Muscle of back (tissue), 11 donors: ENCODE measurements around the gene CASP12. TPM values are rescaled to one million over a fixed set of nuclear protein-coding genes. Genes with fewer than 3 reads are reported as not detected.

ENCODE experiments used
- DNase-seq, 3 donors: peaks; one replicate each; pipeline versions ENCODE4 v3.0.0 to v3.0.0-alpha.2; 2013
- polyA plus RNA-seq, 10 donors: library from polyadenylated mRNA; unstranded; fragments of 120-200 nt; gene quantifications; one replicate each; pipeline ENCODE4 v1.2.1, GENCODE V29; 2013; ENCODE audit not compliant: insufficient read length in 10 of 10

CASP12 gene
- polyA plus RNA-seq, 10 donors: 0.16 to 0.62 (median 0.37) TPM; not detected in 1

GRCh38 chr11:104892723-104893511, 5.3 kb downstream of the CASP12 start:
- no peak for DNase-seq

DNA sequence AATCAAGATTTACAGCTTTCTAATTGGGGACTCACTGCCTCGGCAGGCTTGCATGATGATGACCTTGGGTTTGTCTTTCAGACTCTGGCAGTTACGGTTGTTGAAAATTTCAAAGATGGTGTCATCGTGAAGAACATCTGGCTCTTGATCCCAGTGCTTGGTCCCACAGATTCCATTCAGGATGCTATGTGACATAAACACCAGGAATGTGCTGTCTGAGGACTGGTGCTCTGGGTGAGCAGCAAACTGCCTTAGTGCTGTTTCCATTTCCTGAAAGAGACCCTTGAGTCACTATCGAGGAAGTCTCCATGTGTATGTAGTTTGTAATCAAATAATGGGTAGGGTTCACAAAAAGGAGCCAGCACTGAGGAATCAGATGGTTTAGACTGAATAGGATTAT, 7.1 kb downstream of the CASP12 start:
- DNase-seq: peak in 1 of 3 donors; percentile 29

DNA sequence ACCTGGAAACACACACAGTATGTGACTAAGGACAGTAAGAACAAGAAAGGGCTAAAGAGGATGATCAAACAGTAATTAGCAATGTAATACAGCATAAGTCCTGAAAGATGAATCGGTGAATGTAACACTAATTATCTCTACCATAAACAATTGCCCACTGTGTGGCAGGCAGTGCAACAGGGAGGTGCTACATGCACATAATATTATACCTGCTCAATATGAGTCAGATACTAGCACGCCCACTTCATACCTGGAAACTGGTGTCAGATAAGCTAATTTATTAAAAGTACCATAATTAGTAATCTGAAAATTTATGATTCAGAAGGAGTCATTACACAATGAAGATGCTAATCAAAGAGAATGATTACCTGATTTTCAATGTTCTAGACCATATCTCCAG, 14.9 kb downstream of the CASP12 start:
- DNase-seq: no peak

DNA sequence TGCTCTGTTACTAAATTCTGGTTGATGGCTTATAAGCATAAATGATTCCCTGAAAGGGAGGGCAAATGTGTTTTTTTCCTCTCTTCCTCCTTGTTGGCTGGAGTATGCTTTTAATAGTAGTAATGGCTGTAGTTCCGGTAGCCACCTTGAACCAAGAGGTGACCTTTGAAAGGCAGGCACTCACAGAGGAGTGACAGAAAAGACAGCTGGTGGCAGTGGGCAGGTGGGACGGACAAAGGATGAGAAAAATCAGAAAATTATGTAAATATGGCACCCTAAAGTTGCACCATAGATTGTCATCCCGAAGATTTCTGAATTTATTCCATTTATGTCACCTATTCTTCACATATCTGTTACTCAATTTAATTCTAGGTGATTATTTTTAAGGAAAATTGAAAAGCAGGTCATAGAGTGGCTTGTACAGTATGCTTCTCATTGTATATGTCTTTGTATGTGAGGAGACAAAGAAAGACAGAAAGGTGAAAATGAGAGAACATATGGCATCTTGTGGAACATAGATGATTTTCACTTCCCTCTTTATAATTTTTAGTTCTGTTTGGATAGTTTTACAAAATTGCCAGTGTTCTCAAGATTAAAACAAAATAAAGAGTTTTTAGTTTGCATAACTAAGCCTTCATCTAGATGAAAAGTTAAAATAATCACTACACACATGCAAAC, 17.0 kb downstream of the CASP12 start:
- DNase-seq: no peak

- no peak for DNase-seq
These were observed 18.6 kb downstream of the CASP12 start for GRCh38 chr11:104879514-104880190.

- DNase-seq: no peak
These were observed 21.3 kb downstream of the CASP12 start for GRCh38 chr11:104876861-104877431.

GRCh38 chr11:104876324-104876723, 21.9 kb downstream of the CASP12 start:
- no peak for DNase-seq

- no peak for DNase-seq
These were observed 25.0 kb downstream of the CASP12 start for GRCh38 chr11:104873252-104873651.

DNA sequence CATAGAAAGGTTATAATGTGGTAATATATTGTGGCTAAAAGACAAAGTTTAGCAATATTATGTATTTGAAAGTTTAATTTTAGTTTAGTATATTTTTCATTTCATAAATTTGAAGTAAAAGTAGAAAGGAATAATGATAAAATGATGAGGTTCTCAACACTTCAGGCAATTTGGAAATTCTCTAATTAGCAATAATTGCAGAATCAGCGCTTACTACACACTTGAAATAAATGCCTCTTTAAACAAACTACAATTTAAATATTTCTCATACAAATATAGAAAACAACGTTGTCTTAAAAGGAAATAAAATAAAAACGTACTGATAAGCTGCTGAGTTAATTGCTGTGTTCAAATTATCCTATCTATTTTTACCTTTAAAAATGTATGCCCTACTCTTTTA, 25.9 kb downstream of the CASP12 start:
- DNase-seq: no peak

- DNase-seq: no peak
These were observed 27.4 kb downstream of the CASP12 start for GRCh38 chr11:104870910-104871309.

- DNase-seq: no peak
These were observed 31.4 kb downstream of the CASP12 start for GRCh38 chr11:104866815-104867214.

DNA sequence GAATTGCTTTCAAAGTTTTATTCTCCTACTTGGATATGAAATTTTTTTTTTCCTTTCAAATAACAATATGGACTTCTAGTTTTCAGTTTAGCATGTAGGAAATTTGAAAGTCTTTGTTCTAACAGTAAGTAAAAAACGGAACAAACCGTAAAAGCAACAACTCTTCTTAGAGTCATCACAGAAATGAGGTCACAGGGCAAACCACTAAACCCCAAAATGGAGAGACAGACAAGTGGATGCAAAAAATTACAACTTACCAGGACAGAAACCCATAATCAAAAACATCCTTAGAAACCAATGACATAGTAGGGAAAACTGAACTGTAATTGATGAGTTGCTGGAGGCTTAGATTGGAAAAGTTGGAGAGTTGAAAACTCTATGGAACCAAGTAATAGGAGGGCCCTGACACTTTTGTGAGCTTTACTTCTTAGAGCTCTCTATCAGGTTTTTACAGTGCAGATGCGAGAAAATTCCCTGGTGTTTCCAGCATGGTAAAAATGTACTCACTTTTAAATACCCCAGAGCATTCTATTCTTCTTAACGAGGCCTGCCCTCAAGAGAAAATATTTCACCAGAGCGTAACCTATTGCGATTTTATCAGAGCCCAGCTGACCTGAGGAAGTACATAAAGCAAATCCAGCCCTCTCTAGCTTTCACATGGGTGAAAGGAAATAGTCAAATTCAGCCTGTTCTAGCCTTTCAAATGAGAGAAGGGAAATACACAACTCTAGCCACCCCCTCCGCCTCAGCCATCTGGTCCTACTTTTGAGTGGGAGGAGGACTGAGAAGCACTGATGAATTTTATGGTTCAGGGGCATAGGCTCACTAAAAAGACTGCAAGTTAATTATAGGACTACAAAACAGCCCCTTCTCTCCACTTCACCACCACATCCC, 39.1 kb downstream of the CASP12 start:
- DNase-seq: no peak

DNA sequence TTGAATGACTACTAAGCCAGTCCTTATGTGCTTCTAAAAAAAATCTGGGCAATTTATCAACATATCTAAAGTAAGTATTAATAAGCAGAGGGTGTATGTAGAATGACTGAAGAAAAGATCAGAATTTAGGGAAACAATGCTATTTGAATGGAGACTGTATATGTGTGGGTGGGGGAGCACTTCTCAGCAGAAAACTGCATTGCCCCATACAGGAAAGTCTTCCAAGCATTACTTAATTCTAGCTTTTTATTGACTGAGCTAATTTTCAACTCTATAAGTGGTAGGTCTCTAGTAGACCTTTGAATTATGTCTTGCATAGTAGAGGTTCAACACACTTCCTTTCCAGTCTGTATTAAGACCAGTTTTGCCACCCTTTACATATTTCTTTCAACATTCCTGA, 41.7 kb downstream of the CASP12 start:
- no peak for DNase-seq

GRCh38 chr11:104855965-104856364, 42.3 kb downstream of the CASP12 start:
- DNase-seq: no peak

DNA sequence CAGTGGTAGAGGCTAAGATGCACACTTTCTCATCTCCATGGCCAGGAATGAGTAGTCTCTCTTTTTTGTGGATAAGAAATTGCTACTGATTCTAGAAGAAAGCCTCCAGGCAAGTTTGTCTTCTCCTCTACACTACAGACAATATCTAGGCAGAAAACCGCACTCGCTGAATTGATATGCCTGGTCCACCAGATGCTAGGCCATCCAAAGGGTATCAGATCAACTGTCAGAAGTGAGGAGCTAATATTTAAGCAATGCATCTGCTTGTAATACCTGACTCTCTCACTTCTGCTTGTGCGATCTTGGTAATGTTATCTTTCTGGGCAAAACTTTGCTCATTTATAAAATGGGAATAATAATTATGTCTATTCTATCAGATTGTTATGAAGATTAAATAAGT, 45.0 kb downstream of the CASP12 start:
- no peak for DNase-seq

- no peak for DNase-seq
These were observed 45.4 kb downstream of the CASP12 start for GRCh38 chr11:104852811-104853210.

- no peak for DNase-seq
These were observed 52.0 kb downstream of the CASP12 start for GRCh38 chr11:104846216-104846615.

DNA sequence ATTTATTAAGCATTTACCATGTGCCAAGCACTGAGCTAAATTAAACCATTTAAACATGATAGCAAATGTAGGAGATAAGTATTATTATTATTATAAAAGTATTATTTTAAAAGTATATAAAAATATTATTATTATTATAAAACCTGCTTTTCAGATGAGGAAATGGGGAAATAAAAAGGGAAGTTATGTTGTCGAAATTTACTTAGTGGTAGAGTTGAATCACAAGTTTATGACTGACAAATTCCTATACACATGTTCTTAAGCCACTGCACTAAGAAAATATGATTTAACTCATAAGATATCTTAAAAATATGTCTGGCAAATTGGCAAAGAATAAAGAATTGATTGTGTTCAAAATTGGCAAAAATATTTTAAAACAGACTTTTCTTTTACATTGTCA, 53.8 kb downstream of the CASP12 start:
- no peak for DNase-seq

DNA sequence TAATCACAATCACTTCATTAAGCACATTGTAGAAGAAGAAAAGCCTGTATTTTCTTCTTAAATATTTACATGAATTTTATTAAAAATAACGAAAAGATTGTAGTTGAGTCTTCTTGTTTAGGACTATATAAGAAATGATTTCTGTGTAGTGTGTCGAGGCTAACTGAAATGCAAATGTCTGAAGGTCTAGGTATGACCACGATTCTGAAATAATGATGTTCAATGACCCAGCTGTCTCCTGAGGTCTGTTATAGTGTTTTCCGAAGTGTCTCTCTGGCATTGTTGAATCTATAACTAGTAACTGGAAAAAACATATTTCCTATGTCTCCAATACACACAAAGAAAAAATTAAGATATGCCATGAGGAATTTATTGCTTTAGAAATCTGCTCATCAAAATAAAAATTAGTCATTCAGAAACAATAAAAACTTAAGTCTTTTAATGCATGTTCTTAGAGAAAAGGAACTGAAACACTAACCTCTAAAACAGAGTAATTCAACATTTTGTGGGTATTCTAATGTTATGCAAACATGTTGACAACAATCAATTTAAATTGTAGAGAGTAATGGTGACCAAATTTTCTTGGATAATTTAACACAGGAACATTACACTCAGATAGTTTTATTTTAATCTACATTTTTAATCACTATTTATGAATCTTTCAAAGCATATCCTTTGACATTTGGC, 55.0 kb downstream of the CASP12 start:
- no peak for DNase-seq

DNA sequence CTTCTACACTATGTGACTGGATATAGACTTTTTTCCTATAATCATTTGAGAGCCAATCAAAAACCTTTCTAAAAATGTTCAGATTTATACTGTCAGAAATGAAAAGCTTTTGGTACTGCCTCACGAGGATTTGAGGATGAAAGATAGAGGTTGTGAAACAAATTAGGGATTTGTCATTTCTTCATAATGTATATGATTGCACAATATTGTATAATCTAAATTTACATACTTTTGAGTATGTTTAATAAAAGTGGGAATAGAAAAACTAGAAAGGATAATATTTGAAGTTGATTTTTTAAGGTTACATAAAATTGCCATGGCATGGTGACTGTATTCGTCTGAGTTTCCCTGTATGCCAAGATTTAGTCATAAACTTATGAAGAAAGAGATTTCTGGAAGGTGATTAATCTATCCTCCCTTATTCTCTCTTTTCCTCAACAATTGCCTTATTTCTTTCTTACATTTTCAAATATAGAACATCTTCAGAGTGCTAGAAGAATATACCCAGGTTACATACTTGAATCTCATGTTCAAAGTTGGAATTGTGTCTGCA, 56.2 kb downstream of the CASP12 start:
- no peak for DNase-seq

- no peak for DNase-seq
These were observed 57.1 kb downstream of the CASP12 start for GRCh38 chr11:104841185-104841584.
